ENCODE results near the gene LRRC28.
A peak's percentile ranks its signal among the peaks of the same experiment; 100 is the strongest.
"Not testable (repeated sequence)": the region's sequence is repeated elsewhere in the genome, so short reads cannot be mapped to it uniquely, and the experiment has no call there.

LRRC28 gene

DNA sequence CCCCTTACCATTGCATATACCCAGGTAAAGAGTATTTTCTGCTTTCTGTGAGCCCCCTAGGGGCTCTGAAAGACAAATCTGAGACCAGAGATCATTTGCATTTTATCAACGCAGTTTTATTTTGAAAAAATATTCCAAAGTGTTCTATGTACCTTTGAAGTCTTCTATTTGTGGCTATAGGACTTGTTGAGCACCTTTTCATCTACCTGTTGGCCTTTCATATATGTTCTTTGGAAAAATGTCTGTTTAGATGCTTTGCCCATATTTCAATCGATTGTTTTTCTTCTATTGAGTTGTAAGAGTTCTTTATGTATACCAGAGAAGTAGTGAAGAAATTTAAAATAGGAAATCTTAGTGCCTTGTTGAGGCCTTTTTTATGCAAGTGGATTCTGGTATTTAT lies 94.0 kb downstream of the LRRC28 start:
- no peak for DNase-seq

DNA sequence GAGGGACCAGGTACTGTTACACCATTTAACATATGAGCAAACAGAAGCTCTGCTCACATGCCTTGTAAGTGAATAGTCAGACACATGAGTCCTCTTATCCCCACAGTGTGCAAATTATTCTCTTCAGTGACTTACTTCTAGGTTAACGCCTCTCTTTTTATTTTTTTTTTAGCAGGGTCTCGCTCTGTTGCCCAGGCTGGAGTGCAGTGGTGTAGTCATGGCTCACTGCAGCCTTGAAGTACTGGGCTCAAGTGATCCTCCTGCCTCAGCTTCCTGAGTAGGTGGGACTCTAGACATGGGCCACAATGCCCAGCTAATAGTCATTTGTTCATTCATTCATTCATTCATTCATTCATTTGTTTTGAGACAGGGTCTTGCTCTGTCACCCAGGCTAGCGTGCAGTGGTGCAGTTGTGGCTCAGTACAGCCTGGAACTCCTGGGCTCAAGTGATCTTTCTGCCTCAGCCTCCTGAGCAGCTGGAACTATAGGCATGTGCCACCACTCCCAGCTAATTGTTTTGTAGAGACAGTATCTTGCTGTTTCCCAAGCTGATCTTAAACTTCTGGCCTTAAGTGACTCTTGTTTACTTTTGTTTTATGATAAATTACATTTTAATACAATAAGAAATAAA lies 94.7 kb downstream of the LRRC28 start:
- no peak for DNase-seq

DNA sequence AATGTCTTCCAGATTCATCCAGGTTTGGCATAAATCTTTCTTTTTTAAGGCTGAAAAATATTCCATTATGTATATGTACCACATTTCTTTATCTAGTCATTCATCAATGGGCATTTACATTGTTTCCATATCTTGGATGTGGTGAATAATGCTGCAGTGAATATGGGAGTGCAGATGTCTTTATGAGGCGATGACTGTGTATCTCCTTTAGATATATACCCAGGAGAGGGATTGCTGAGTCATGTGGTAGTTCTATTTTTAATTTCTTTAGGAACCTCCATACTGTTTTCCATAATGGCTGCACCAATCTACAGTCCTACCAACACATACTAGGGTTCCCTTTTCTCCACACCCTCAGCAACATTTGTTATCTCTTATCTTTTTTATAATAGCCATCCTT lies 96.3 kb downstream of the LRRC28 start:
- no peak for DNase-seq

DNA sequence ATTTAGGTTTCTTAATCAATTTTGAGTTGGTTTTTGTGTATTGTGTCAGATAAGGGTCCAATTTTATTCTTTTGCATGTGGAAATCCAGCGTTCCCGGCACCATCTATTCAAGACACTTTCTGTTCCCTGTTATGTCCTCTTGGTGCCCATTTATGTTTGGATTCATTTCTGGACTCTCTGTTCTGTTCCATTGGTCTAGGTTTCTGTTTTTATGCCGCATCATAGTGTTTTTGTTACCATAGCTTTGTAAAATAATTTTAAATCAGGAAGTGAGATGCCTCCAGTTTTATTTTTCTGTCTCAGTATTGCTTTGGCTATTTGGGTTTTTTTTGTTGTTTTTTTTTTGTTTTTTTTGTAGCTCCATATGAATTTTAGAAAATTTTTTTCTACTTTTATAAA lies 97.1 kb downstream of the LRRC28 start:
- no peak for DNase-seq

DNA sequence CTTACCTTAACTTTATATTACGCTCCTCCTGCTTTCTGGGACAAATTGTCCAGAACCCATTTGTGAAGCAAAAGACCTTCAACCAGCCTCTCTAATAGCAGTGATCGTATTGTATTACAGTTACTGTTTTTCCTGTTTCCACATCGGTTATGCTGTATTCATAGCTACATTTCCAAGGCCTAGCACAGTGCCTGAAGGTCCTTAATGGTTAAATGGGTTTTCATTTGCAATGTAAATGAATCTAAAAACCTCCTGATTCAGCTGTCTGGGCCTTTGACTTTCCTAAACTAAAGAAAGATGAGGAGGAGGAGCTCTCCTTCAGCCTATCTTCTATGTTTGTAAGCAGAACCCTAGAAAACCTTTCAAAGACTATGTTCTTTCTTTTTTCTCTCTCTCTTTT lies 99.1 kb downstream of the LRRC28 start:
- no peak for DNase-seq

DNA sequence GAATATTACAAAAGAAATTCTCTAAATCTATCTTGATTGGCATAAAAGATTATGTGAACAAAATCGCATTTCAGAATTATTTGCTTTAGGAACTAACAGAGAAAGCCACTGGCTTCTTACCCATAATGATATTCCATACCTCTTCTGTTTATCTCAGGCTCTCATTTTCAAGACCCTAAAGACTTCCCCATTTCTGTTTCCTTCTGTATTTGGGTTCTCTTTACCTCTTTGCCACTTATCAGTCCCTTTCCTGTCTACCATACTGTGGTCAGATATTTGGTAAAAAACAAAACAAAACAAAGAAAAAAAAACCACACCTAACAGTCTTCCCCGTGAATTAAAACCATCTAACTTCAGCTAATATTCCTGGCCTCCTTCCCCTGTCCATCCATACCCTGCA lies 108.5 kb downstream of the LRRC28 start:
- DNase-seq: no peak

DNA sequence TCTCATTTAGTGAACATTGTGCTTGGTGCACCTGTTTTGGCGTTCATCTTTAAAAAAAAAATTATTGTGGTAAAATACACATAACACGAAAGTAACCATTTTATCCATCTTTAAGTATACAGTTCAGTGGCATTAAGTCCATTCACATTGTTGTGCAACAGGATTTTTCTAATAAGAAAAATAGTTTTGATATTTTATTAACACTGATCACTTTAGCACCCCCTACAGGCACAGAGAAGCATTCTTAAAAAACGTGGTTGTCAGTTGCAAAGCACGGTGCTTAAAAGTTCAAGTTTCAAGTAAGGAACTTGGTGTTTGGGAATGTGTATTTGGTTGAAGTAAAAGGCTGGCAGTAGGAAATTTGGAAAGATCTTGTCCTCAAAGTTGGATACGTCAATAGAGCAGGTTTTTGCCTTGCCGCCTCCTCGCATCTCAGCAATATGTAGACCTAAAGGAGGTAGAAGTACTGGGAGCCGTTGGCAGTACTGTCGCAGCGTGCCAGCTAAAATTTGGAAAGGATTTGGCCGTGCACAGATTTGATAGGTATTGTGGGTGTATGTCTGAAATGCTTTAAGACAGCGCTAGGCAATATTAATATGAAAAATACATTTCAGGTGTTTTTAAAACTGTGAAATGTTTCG lies 110.4 kb downstream of the LRRC28 start:
- no peak for DNase-seq

DNA sequence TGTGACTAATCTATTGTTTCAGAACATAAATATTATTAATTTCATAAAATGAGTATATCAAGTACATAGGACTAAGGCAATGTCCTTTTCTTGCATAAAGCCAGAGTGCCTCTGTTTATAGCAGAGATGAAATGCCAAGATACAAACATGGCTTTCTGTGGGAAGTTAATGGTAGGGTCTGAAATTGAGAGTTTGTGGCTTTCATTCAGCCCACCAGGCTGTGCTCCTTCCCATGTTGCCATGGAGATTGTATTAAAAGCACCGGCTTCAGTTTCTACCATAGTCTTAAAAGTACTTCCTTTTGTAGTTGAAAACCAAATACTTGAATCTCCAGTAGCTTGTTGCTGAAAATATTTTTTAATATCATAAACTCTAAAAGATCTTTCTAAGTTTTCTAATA lies 114.0 kb downstream of the LRRC28 start:
- no peak for DNase-seq

DNA sequence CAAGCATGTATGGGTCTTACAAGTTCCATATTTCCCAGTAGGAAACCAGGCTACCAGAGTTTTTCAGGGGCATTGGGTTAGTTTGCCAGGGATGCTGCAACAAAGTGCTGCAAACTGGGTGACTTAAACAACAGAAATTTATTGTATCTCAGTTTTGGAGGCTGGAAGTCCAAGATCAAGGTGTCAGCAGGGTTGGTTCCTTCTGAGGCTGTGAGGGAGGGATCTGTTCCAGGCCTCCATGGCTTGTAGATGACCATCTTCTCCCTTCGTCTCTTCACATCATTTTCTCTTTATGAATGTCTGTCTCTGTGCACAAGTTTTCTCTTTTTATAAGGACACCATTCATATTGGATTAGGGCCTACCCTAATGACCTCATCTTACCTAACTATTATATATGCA lies 114.7 kb downstream of the LRRC28 start:
- no peak for DNase-seq

DNA sequence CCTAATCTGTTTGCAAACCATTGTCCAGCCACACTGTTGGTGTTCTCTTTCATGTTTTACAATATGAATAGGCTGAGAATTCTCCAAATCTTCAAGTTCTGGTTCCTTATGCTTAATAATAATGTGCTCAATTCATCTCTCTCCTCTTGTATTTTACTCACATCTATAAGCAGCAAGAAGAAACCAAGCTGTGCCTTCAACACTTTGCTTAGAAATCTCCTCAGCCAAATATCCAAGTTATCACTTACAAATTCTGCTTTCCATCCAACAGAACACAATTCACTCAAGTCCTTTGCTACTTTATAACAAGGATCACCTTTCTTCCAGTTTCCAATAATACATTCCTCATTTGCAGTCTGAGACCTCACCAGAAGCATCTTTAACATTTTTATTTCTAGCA lies 117.5 kb downstream of the LRRC28 start:
- no peak for DNase-seq

DNA sequence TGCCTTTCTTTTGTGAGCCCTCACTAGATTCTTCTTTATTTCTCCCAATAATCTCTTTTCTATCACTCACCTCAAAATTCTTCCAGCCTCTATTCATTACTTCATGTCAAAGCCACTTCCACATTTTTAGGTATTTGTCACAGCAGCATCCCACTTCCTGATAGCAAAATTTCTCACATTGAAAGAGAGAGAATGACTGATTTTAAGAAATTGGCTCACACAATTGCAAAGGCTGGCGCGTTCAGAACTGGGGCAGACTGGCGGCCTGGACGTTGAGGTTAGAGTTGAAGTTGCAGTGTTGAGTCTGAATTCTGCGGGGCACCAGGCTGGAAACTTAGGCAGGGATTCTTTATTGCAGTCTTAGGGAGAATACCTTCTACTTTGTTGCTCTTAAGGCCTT lies 117.9 kb downstream of the LRRC28 start:
- peak; percentile 70 for DNase-seq

DNA sequence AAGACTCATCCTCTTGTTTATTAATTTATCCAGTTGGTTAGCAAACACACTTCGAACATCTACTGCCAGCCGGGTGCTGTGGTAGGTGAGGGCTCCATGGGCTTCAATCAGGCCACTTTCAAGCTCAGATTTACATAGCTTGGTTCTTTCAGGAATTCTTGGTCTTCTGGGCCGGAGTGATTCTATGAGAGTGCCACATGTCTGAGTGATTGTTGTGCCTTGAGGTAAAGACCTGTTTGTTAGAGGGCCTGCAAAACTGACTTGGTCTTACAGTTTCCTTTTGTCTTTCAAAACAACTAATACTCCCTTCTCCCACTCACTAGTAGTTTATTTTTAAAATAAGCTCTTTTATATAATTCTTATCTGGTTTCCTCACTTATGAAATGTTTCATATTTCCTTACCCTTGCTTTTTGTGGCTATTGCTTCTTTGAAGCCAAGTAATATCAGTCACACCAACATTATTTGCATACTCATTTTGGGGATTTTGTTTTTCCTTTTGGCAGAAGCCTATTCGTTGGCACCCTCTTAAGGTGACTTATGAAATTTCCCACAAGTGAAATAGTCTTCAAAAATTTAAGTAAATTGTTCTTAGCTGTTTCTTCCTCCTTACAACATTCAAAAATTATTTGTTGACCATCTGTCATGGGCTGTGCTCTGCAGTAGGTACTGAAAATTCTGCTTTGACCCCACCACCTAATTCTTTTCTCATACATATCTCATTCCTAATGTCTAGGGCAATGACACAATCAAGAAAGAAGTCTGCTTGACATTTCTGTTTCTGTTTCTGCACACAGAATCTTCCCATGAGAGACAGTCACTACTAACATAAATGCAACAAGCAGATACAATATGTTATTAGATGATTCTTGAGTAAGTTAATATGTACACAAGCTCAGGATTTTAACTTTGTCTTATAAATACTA lies 120.2 kb downstream of the LRRC28 start:
- DNase-seq: peak; percentile 75

DNA sequence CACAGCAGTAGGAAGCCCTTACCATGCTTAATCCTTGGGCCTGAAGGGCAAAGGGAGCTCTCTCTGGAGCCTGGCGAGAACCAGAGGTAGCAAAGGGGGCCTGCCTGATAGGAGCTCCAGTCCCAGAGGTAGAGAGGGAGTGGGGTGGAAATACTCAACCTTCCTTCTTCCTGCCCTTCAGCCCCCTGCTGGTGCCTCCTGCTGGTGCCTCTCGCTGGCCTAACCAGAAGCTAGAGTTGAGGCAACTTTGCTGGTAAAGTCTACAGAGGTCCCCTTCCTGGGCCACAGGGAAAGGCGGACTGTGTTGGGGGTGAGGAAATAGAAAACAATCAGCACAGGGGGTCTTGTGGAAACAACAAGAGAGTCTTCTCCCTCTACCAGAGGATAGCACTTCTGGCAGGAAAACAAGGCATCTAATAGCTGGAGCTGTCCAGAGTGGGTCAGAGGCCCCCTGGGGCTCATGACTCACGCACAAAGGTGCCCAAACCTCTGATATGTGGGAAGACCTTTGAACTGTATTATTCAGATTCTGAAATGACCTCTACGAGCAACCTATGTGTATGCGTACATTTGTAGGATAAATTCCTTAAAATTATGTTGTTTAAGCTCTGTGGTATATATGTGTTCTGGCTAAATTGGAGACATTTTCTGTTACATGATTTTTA lies 133.9 kb downstream of the LRRC28 start:
- peak; percentile 15 for DNase-seq

DNA sequence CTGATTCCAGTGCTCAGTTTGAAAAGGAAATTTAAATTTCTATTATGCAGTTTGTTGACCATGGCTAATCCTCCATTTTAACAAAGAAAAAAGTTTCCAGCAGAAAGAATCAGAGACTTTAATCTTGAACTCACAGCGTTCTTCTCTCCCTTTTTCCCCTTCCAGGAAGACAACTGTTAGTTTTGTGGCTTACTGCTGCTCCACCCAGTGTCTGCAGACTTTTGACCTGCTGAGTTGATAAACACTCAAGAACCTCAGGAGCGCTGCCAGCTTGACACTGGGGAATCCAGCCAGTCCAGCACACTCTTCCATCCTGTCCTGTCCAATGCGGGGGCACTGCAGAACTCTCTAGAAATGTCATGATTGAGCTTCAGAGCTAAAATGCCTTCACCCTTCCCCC lies 134.6 kb downstream of the LRRC28 start:
- DNase-seq: no peak

DNA sequence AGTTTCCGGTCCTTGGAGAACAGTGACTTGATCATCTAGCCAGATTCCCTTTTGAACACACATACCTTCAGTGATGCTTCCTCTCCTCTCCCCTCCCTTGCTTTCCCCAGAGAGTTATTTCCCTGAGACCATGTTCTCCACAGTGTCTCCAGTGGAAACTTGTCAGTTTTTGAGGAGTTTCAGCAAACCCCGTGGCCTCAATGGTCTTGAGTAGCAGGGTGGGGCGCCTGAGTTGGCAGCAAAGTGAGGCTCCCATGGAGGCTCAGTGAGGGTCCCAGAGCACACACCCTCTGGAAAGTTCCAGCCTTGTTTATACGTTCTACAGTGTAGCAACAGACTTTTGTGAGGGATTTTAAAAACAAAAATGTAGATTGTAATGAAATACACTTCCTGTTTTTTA lies 135.1 kb downstream of the LRRC28 start:
- no peak for DNase-seq

DNA sequence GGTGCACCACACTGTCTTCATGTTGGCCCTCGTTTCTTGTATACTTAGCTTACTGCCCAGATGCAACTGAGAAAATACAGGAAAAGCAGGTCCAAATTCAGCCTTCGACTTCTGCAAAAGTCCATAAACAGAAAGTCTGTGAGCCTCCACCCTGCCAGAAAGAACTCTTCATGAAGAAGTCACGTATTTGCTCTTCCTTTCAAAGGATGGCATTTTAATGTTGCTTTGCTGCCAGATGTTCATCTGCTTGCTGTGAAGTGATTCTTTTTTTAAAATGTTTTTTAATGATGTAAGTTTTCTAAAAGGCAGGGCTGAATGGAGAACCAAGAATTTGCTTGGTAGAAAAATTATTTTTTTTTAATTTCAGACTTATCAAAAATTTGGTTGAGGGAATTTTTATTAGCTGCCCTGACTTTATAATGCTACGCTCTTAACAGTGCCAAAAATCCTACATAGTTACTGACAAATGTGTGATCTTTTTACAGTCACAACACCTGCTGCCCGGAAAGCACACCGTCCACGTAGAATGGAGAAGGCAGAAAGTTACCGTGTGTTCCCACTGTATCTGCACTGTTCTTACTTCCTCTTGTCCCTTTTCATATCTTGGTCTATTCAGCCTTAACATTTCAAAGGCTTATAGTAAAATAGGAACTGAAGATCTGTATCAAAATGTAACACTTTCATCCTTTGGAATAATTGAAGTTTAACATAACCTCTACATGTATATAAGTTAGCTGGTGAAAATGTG lies 136.3 kb downstream of the LRRC28 start:
- DNase-seq: no peak

DNA sequence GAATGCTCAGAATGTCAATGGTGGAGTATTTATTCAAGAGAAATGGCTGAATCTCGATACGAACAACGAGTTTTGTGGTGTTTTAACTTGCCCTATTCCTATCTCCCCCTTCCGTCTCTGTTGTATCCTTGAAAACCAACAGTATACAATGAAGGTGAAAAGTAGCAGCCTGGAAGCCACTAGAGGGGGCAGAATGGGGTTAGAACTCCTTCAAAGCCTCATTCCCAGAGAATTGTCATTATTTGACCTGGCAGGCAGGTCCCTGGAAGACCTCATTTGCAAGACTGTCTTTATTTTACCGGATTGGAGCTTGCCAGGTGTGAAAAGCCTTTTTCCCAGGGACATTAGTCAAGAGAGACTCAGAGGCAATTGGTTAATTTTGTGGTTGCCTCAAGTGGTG lies 139.4 kb downstream of the LRRC28 start:
- no peak for DNase-seq

DNA sequence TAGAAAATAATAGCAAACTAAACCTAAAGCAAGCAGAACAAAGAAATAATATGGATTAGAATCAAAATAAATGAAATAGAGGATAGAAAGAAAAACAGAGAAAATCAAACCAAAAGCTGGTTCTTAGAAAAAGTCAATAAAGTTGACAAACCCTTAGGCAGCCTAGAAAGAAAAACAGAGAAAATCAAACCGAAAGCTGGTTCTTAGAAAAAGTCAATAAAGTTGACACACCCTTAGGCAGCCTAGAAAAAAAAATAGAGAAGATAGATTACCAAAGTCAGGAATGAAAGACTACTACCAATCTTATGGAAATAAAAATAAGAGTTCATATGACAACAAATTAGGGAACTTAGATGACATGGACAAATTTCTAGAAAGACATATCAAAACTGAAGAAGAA lies 142.4 kb downstream of the LRRC28 start:
- DNase-seq: no peak

DNA sequence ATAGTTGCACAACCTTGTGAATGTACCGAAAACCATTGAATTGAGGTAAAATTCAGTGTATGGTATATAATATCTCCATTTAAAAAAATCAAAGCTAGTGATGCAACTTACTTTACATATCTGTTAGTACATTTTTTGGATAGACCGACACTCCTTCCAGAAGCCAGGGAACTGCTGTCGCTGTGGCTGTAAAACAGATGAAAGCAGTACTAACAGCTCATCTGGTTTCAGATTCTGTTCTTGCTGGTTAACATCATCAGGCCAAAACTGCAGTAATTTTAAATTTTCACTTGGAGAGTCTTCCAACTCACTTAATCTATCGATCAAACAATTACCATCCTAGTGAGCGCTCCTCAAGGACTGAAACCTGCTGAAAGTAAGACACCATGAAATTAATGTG lies 145.1 kb downstream of the LRRC28 start:
- DNase-seq: no peak

DNA sequence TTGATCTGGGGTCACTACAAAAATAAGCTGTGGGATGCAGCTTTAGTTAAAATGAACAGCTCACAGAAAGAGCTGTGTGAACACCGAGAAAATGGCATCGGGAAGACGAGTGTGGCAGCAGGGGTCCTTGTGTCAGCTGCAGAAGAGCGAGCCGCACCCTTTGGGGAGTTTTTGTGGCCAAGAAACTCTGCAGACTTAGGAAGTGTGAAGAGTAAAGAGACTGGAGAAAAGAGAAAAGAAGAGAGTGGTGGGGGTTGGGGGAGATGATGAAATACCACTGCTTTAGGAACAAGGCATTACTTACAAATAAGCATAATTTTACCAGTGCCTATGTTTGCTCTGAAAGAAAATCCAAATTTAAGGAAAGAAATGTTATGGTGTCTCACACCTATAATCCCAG lies 147.8 kb downstream of the LRRC28 start:
- no peak for DNase-seq

DNA sequence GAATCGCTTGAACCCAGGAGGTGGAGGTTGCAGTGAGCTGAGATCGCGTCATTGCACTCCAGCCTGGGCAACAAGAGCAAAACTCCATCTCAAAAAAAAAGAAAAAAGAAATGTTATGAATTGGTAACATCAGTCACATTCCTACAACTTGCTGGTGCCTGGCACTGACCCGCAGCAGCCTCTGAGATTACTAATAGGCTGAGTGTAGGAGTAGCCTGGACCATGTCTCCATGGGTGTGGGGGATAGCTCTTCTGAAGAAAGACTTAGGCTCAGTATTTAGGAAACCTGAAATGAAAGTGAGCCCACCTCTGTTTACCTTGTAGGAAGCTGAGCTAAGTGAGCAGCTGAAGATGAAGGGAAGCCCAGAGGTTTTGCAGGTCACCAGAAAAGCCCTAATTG lies 148.3 kb downstream of the LRRC28 start:
- DNase-seq: no peak

DNA sequence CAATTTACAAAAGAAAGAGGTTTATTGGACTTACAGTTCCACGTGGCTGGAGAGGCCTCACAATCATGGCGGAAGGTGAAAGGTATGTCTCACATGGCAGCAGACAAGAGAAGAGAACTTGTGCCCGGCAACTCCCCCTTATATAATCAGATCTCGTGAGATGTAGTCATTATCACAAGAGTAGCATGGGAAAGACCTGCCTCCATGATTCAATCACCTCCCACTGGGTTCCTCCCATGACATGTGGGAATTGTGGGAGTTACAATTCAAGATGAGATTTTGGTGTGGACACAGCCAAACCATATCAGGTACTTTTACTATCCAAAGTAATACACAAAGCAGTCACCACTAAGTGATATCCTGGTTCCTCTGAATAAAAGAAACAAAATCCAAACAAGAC lies 149.9 kb downstream of the LRRC28 start:
- not testable (repeated sequence) for DNase-seq
